ENCODE results near the gene NOS1AP. TPM values are rescaled to one million over a fixed set of nuclear protein-coding genes. Genes with fewer than 3 reads are reported as not detected.

Gene NOS1AP
- total RNA-seq, 1 donor, result under 0.01 TPM

- peaks cover 5% of the 10 kb centered on the region for H3K4me1 ChIP-seq (ENCODE audit: insufficient read depth, low read length)
- H3K4me3 ChIP-seq (ENCODE audit: low read length), result no peak overlapping the region
- H3K27me3 ChIP-seq (ENCODE audit: insufficient read depth, low read length), result no peaks in the 10 kb centered on the region
- H3K9me3 ChIP-seq (ENCODE audit: low read depth, low read length), result no peaks in the 10 kb centered on the region
Observed at GRCh38 chr1:162248854-162249535, 179.5 kb downstream of the NOS1AP start.

- no peaks in the 10 kb centered on the region for H3K9me3 ChIP-seq (ENCODE audit: low read depth, low read length)
Observed at GRCh38 chr1:162250004-162250730, 180.7 kb downstream of the NOS1AP start.

GRCh38 chr1:162251102-162251501 lies 181.6 kb downstream of the NOS1AP start:
- H3K9me3 ChIP-seq (ENCODE audit: low read depth, low read length), result no peaks in the 10 kb centered on the region

More at GRCh38 chr1:162250004-162250730, 180.7 kb downstream of the NOS1AP start:
- H3K27me3 ChIP-seq (ENCODE audit: insufficient read depth, low read length), result no peaks in the 10 kb centered on the region
- peaks cover 17% of the 10 kb centered on the region for H3K4me1 ChIP-seq (ENCODE audit: insufficient read depth, low read length)
- H3K4me3 ChIP-seq (ENCODE audit: low read length), result no peak overlapping the region

GRCh38 chr1:162252214-162252613 lies 182.7 kb downstream of the NOS1AP start:
- H3K27me3 ChIP-seq (ENCODE audit: insufficient read depth, low read length), result peaks cover 3% of the 10 kb centered on the region
- peaks cover 32% of the 10 kb centered on the region for H3K4me1 ChIP-seq (ENCODE audit: insufficient read depth, low read length)
- H3K9me3 ChIP-seq (ENCODE audit: low read depth, low read length), result no peaks in the 10 kb centered on the region
- no peak overlapping the region for H3K4me3 ChIP-seq (ENCODE audit: low read length)

More at GRCh38 chr1:162251102-162251501, 181.6 kb downstream of the NOS1AP start:
- Histone ChIP-seq H3K27me3 (ENCODE audit: insufficient read depth, low read length) (peaks cover under 1% of the 10 kb centered on the region), H3K4me1 (ENCODE audit: insufficient read depth, low read length) (peaks cover 26% of the 10 kb centered on the region), H3K4me3 (ENCODE audit: low read length) (no peak overlapping the region)

- Histone ChIP-seq H3K4me1 (ENCODE audit: insufficient read depth, low read length) (peaks cover 32% of the 10 kb centered on the region), H3K9me3 (ENCODE audit: low read depth, low read length) (no peaks in the 10 kb centered on the region), H3K27me3 (ENCODE audit: insufficient read depth, low read length) (peaks cover 3% of the 10 kb centered on the region), H3K4me3 (ENCODE audit: low read length) (no peak overlapping the region)
Observed at GRCh38 chr1:162253790-162254189, 184.3 kb downstream of the NOS1AP start.

GRCh38 chr1:162256287-162256686 lies 186.8 kb downstream of the NOS1AP start:
- no peak overlapping the region for H3K4me3 ChIP-seq (ENCODE audit: low read length)
- peaks cover 32% of the 10 kb centered on the region for H3K4me1 ChIP-seq (ENCODE audit: insufficient read depth, low read length)
- no peaks in the 10 kb centered on the region for H3K9me3 ChIP-seq (ENCODE audit: low read depth, low read length)

GRCh38 chr1:162258394-162258793 lies 188.9 kb downstream of the NOS1AP start:
- Histone ChIP-seq H3K4me1 (ENCODE audit: insufficient read depth, low read length) (peaks cover 28% of the 10 kb centered on the region), H3K9me3 (ENCODE audit: low read depth, low read length) (no peaks in the 10 kb centered on the region), H3K4me3 (ENCODE audit: low read length) (no peak overlapping the region), H3K27me3 (ENCODE audit: insufficient read depth, low read length) (peaks cover 3% of the 10 kb centered on the region)

More at GRCh38 chr1:162256287-162256686, 186.8 kb downstream of the NOS1AP start:
- H3K27me3 ChIP-seq (ENCODE audit: insufficient read depth, low read length), result peaks cover 3% of the 10 kb centered on the region

- Histone ChIP-seq H3K9me3 (ENCODE audit: low read depth, low read length) (no peaks in the 10 kb centered on the region), H3K4me3 (ENCODE audit: low read length) (no peak overlapping the region), H3K27me3 (ENCODE audit: insufficient read depth, low read length) (peaks cover 3% of the 10 kb centered on the region), H3K4me1 (ENCODE audit: insufficient read depth, low read length) (peaks cover 17% of the 10 kb centered on the region)
Observed at GRCh38 chr1:162259894-162260455, 190.5 kb downstream of the NOS1AP start.

- Histone ChIP-seq H3K4me3 (ENCODE audit: low read length) (no peak overlapping the region), H3K4me1 (ENCODE audit: insufficient read depth, low read length) (no peaks in the 10 kb centered on the region), H3K9me3 (ENCODE audit: low read depth, low read length) (no peaks in the 10 kb centered on the region), H3K27me3 (ENCODE audit: insufficient read depth, low read length) (no peaks in the 10 kb centered on the region)
Observed at GRCh38 chr1:162264108-162264507, 194.6 kb downstream of the NOS1AP start.

GRCh38 chr1:162265983-162266382 lies 196.5 kb downstream of the NOS1AP start:
- no peaks in the 10 kb centered on the region for H3K9me3 ChIP-seq (ENCODE audit: low read depth, low read length)
- H3K4me3 ChIP-seq (ENCODE audit: low read length), result no peak overlapping the region
- H3K27me3 ChIP-seq (ENCODE audit: insufficient read depth, low read length), result no peaks in the 10 kb centered on the region

GRCh38 chr1:162270016-162270770 lies 200.7 kb downstream of the NOS1AP start:
- Histone ChIP-seq H3K4me3 (ENCODE audit: low read length) (no peak overlapping the region), H3K27me3 (ENCODE audit: insufficient read depth, low read length) (no peaks in the 10 kb centered on the region), H3K4me1 (ENCODE audit: insufficient read depth, low read length) (no peaks in the 10 kb centered on the region), H3K9me3 (ENCODE audit: low read depth, low read length) (no peaks in the 10 kb centered on the region)

More at GRCh38 chr1:162265983-162266382, 196.5 kb downstream of the NOS1AP start:
- no peaks in the 10 kb centered on the region for H3K4me1 ChIP-seq (ENCODE audit: insufficient read depth, low read length)

- no peaks in the 10 kb centered on the region for H3K27me3 ChIP-seq (ENCODE audit: insufficient read depth, low read length)
- no peaks in the 10 kb centered on the region for H3K4me1 ChIP-seq (ENCODE audit: insufficient read depth, low read length)
- H3K9me3 ChIP-seq (ENCODE audit: low read depth, low read length), result no peaks in the 10 kb centered on the region
- no peak overlapping the region for H3K4me3 ChIP-seq (ENCODE audit: low read length)
Observed at GRCh38 chr1:162271972-162272371, 202.5 kb downstream of the NOS1AP start.

GRCh38 chr1:162272419-162272818 lies 202.9 kb downstream of the NOS1AP start:
- H3K4me3 ChIP-seq (ENCODE audit: low read length), result no peak overlapping the region
- no peaks in the 10 kb centered on the region for H3K9me3 ChIP-seq (ENCODE audit: low read depth, low read length)
- H3K4me1 ChIP-seq (ENCODE audit: insufficient read depth, low read length), result no peaks in the 10 kb centered on the region
- no peaks in the 10 kb centered on the region for H3K27me3 ChIP-seq (ENCODE audit: insufficient read depth, low read length)

- H3K9me3 ChIP-seq (ENCODE audit: low read depth, low read length), result no peaks in the 10 kb centered on the region
- no peak overlapping the region for H3K4me3 ChIP-seq (ENCODE audit: low read length)
- H3K27me3 ChIP-seq (ENCODE audit: insufficient read depth, low read length), result peaks cover 3% of the 10 kb centered on the region
- H3K4me1 ChIP-seq (ENCODE audit: insufficient read depth, low read length), result no peaks in the 10 kb centered on the region
Observed at GRCh38 chr1:162275622-162276175, 206.2 kb downstream of the NOS1AP start.

All from mononuclear cell (primary cell).